HepG2 (cell line): ENCODE data around the gene ARL11. TPM values are rescaled to one million over a fixed set of nuclear protein-coding genes. Genes with fewer than 3 reads are reported as not detected.
A peak's percentile ranks its signal among the peaks of the same experiment; 100 is the strongest.

ENCODE experiments used
- ATAC-seq: fragments of 200-7000 bp; cut with Tn5 transposase; 3 replicates; pipeline ENCODE4 v1.9.1; 2020; ENCODE audit warnings: mild to moderate bottlenecking, moderate library complexity
- BruUV-seq: library from RNA; stranded (reverse); fragments of 400-500 nt; replicated peaks from 2 replicates; lab custom pipeline; 2021; lab: Mats Ljungman, UMichigan
- CTCF ChIA-PET: fragments of 300-600 bp; formaldehyde crosslinking; extraction: SDS; loops from one replicate; lab custom pipeline; 2021; ENCODE audit warnings: low total read pairs, inconsistent platforms, low intra/inter-chr PET ratio; lab: Yijun Ruan, JAX
- POLR2A ChIA-PET: fragments of 350-600 bp; sonication (Branson Sonifier 250); formaldehyde crosslinking; loops from one replicate; lab custom pipeline; 2020; ENCODE audit warnings: antibody characterized with exemption, inconsistent platforms; lab: Yijun Ruan, JAX
- DNase-seq: peaks from one replicate; pipeline ENCODE4 v3.0.0-alpha.2; 2015; ENCODE audit warnings: low spot score
- FAIRE-seq: peaks from 3 replicates; lab custom pipeline; 2011; peaks lifted over from hg19 to GRCh38; lab: Jason Lieb, UNC
- H2AFZ ChIP-seq: one replicate; pipeline ENCODE4 v1.6.1; 2011; ENCODE audit warnings: low read length, inconsistent platforms
- H3K27ac ChIP-seq: fragments of 300-600 bp; 3 replicates; pipeline ENCODE4 v1.8.0; 2011; ENCODE audit warnings: mixed run types, mild to moderate bottlenecking, mixed read lengths, low read length, inconsistent platforms; ENCODE audit not compliant: insufficient read depth; ENCODE audit errors: extremely low read length
- H3K27me3 ChIP-seq, 2 experiments: fragments of 200-600 bp in 1 of 2; 2 replicates in 1 of 2; 3 replicates in 1 of 2; pipeline versions ENCODE4 v1.6.0 to v1.8.0; 2011; ENCODE audit warnings: low read length in 2 of 2, mild to moderate bottlenecking in 2 of 2, moderate library complexity in 2 of 2, inconsistent platforms in 1 of 2; ENCODE audit not compliant: insufficient read depth in 2 of 2, control insufficient read depth in 1 of 2
- H3K36me3 ChIP-seq, 2 experiments: fragments of 200-600 bp in 1 of 2; replicated peaks in 1 of 2; 2 replicates in 1 of 2; 3 replicates in 1 of 2; pipeline versions ENCODE4 v1.5.1 to v1.8.0; 2011; ENCODE audit warnings: low read length in 2 of 2, inconsistent platforms in 1 of 2; ENCODE audit not compliant: insufficient read depth in 2 of 2, control insufficient read depth in 1 of 2
- H3K4me1 ChIP-seq: 2 replicates; pipeline ENCODE4 v1.5.1; 2012; ENCODE audit warnings: low read length, inconsistent platforms; ENCODE audit not compliant: insufficient read depth
- H3K4me2 ChIP-seq: 2 replicates; pipeline ENCODE4 v1.6.0; 2011; ENCODE audit warnings: low read depth, low read length, inconsistent platforms
- H3K4me3 ChIP-seq, 3 experiments: fragments of 200-600 bp in 1 of 3; sonication (generic), shearing (Covaris generic) in 1 of 3; replicated peaks in 1 of 3; 2 replicates each; pipeline ENCODE4 v1.5.1; 2011 to 2016; ENCODE audit warnings: low read length in 3 of 3, inconsistent platforms in 2 of 3, low read depth in 2 of 3, mild to moderate bottlenecking in 2 of 3, control low read depth in 1 of 3, mixed read lengths in 1 of 3; ENCODE audit not compliant: insufficient read depth in 1 of 3
- H3K79me2 ChIP-seq: one replicate; pipeline ENCODE4 v1.6.1; 2011; ENCODE audit warnings: low read length, inconsistent platforms; ENCODE audit not compliant: insufficient read depth
- H3K9ac ChIP-seq: 2 replicates; pipeline ENCODE4 v1.6.0; 2011; ENCODE audit warnings: mild to moderate bottlenecking, low read depth, low read length, inconsistent platforms; ENCODE audit not compliant: insufficient read depth
- H3K9me3 ChIP-seq: 2 replicates; pipeline ENCODE4 v1.5.1; 2012; ENCODE audit warnings: mild to moderate bottlenecking, low read length
- H4K20me1 ChIP-seq: 2 replicates; pipeline ENCODE4 v1.6.0; 2011; ENCODE audit warnings: inconsistent platforms, mild to moderate bottlenecking, low read length, moderate library complexity; ENCODE audit not compliant: insufficient read depth
- ADNP ChIP-seq: sonication (generic); formaldehyde crosslinking; IDR thresholded peaks from 2 replicates; pipeline ENCODE4 v1.4.0; 2020; ENCODE audit warnings: missing genetic modification reagents
- CBX2 ChIP-seq, 2 experiments: fragments of 200-600 bp in 1 of 2; sonication (generic); formaldehyde crosslinking in 1 of 2; IDR thresholded peaks; 2 replicates each; pipeline versions ENCODE4 v1.7.0 to v1.8.1; 2018 to 2022; ENCODE audit warnings: low read depth in 2 of 2, low read length in 1 of 2, mild to moderate bottlenecking in 1 of 2, missing genetic modification reagents in 1 of 2
- KAT2B ChIP-seq: fragments of 150-350 bp; IDR thresholded peaks from 2 replicates; pipeline ENCODE4 v1.6.1; 2014; ENCODE audit warnings: low read depth, low read length, borderline replicate concordance
- LBX2 ChIP-seq: sonication (generic); formaldehyde crosslinking; IDR thresholded peaks from 2 replicates; pipeline ENCODE4 v1.5.0; 2020; ENCODE audit warnings: missing genetic modification reagents, mild to moderate bottlenecking, borderline replicate concordance
- MTA1 ChIP-seq: sonication (generic); formaldehyde crosslinking; IDR thresholded peaks from 2 replicates; pipeline ENCODE4 v1.4.0; 2020; ENCODE audit warnings: missing genetic modification reagents, mild to moderate bottlenecking, borderline replicate concordance
- POLR2G ChIP-seq: fragments of 200-400 bp; formaldehyde crosslinking; IDR thresholded peaks from 2 replicates; pipeline ENCODE4 v1.6.1; 2018; ENCODE audit warnings: mild to moderate bottlenecking, low read depth, low read length, moderate library complexity
- PPARG ChIP-seq: conservative IDR thresholded peaks from 2 replicates; pipeline ENCODE4 v1.6.1; 2016; ENCODE audit warnings: missing biosample characterization, missing genetic modification reagents
- RXRA ChIP-seq: sonication (generic); formaldehyde crosslinking; IDR thresholded peaks from 2 replicates; pipeline ENCODE4 v1.5.1; 2020; ENCODE audit warnings: missing genetic modification reagents
- SP2 ChIP-seq: sonication (generic); formaldehyde crosslinking; IDR thresholded peaks from 2 replicates; pipeline ENCODE4 v1.5.1; 2020; ENCODE audit warnings: mild to moderate bottlenecking, missing genetic modification reagents
- ZFP1 ChIP-seq: IDR thresholded peaks from 2 replicates; pipeline ENCODE4 v1.6.1; 2016
- ZNF121 ChIP-seq: sonication (generic); formaldehyde crosslinking; IDR thresholded peaks from 2 replicates; pipeline ENCODE4 v1.5.0; 2020; ENCODE audit warnings: mild to moderate bottlenecking, missing genetic modification reagents
- ZNF235 ChIP-seq: sonication (generic); formaldehyde crosslinking; IDR thresholded peaks from 2 replicates; pipeline ENCODE4 v1.8.1; 2023; ENCODE audit warnings: mild to moderate bottlenecking, missing genetic modification reagents, borderline replicate concordance
- ZNF276 ChIP-seq: sonication (generic); formaldehyde crosslinking; IDR thresholded peaks from 2 replicates; pipeline ENCODE4 v1.4.0; 2020; ENCODE audit warnings: mild to moderate bottlenecking, low read depth, missing genetic modification reagents
- ZNF282 ChIP-seq: fragments of 450-650 bp; IDR thresholded peaks from 2 replicates; pipeline ENCODE4 v1.6.1; 2018; ENCODE audit not compliant: partially characterized antibody
- ZNF557 ChIP-seq: sonication (generic); formaldehyde crosslinking; IDR thresholded peaks from 2 replicates; pipeline ENCODE4 v1.4.0; 2020; ENCODE audit warnings: missing genetic modification reagents
- WGBS: methylation state at CpG from one replicate; pipeline ENCODE4 v1.1.6; 2017; ENCODE audit warnings: low lambda C conversion rate; 5-methylcytosine and 5-hydroxymethylcytosine counted together
- in situ Hi-C: cut with HindIII; loops from 2 replicates; pipeline ENCODE4 v1.10.0; 2017; ENCODE audit warnings: low pct_unique_long_range_greater_than_20kb; ENCODE audit not compliant: extremely low pct_ligation_motif_present
- intact Hi-C: fragments of 100-400 bp; cut with micrococcal nuclease; formaldehyde crosslinking; loops from one replicate; pipeline ENCODE4 v1.10.0; 2022; ENCODE audit not compliant: unreplicated experiment
- polyA plus RNA-seq, 8 experiments: library from polyadenylated mRNA; depleted of rRNA in 3 of 8; stranded (reverse) in 7 of 8; unstranded in 1 of 8; fragments of >200 nt; fragmentation: Illumina TruSeq in 4 of 8; extraction: Trizol in 4 of 8; gene quantifications; 2 replicates each; pipeline versions ENCODE4 v1.2.1 to v1.2.3, GENCODE V29; 2011 to 2016; ENCODE audit warnings: low read depth in 4 of 8, missing spikeins in 1 of 8, mixed read lengths in 1 of 8; ENCODE audit not compliant: insufficient read depth in 1 of 8
- total RNA-seq, 5 experiments: library from RNA; depleted of rRNA; stranded (reverse); fragments of >200 nt; fragmentation: Illumina TruSeq; extraction: Trizol; gene quantifications; 2 replicates each; pipeline ENCODE4 v1.2.3, GENCODE V29; 2016; ENCODE audit warnings: low read depth in 1 of 5

ARL11 gene
- total and polyA plus RNA-seq, 2 of the 13 experiments (the other 11 are each of a cell fraction or from before 2014, with no cell fraction given), result 0.04 to 0.22 TPM

GRCh38 chr13:49622174-49622946, 5.9 kb upstream of the ARL11 start:
- POLR2A ChIA-PET, result no interaction called here
- intact Hi-C loops (no loop called here), in situ Hi-C loops (no loop called here)
- Histone ChIP-seq H3K36me3 (no peaks in the 10 kb centered on the region), H3K27ac (no peak overlapping the region), H3K4me3 (no peak overlapping the region), H3K9me3 (no peaks in the 10 kb centered on the region)
- no peak for ATAC-seq
- no peak for FAIRE-seq
- no TSS peak for BruUV-seq
- DNase-seq, result peak; percentile 48
- CTCF ChIA-PET, result no interaction called here
- TF ChIP-seq ZNF121 (CRISPR knock-in tag), result peak; percentile 86
- TF ChIP-seq PPARG (CRISPR knock-in tag), result peak; percentile 59; the same call in 1 of the 2 replicates
- no peak for TF ChIP-seq ZNF557 (CRISPR knock-in tag)
- 0 out of 2 replicates have a peak, but pooled peaks have one; percentile 21 for TF ChIP-seq ADNP (CRISPR knock-in tag)
- TF ChIP-seq, all 625 proteins: peak for 3
- 31% methylated on average over 11 of the region's 11 CpGs for WGBS
- H4K20me1 ChIP-seq, result no peaks in the 10 kb centered on the region
- H3K4me1 ChIP-seq, result peaks cover 50% of the 10 kb centered on the region
- no peaks in the 10 kb centered on the region for H3K27me3 ChIP-seq
- H3K4me2 ChIP-seq, result peak overlapping the region; percentile 43
- no peak overlapping the region for H2AFZ ChIP-seq
- H3K79me2 ChIP-seq, result no peaks in the 10 kb centered on the region
- H3K9ac ChIP-seq, result no peak overlapping the region

GRCh38 chr13:49624229-49624628, 4.1 kb upstream of the ARL11 start:
- intact Hi-C loops, result no loop called here
- no TSS peak for BruUV-seq
- no peak overlapping the region for H3K4me2 ChIP-seq
- no peak overlapping the region for H3K9ac ChIP-seq
- peaks cover 67% of the 10 kb centered on the region for H3K4me1 ChIP-seq
- no peaks in the 10 kb centered on the region for H3K79me2 ChIP-seq
- H3K9me3 ChIP-seq, result no peaks in the 10 kb centered on the region
- no peaks in the 10 kb centered on the region for H4K20me1 ChIP-seq
- no peaks in the 10 kb centered on the region for H3K27me3 ChIP-seq
- no peak for FAIRE-seq
- H2AFZ ChIP-seq, result no peak overlapping the region
- ChIA-PET CTCF (no interaction called here), POLR2A (no interaction called here)
- no peak for ATAC-seq
- no peak for DNase-seq
- no peak overlapping the region for H3K27ac ChIP-seq
- H3K4me3 ChIP-seq, result no peak overlapping the region
- WGBS, result 86% methylated on average over 6 of the region's 6 CpGs
- no peaks in the 10 kb centered on the region for H3K36me3 ChIP-seq
- in situ Hi-C loops, result no loop called here
- TF ChIP-seq ZNF276 (no peak), KAT2B (no peak), MTA1 (CRISPR knock-in tag) (no peak), POLR2G (no peak), CBX2 (IDR thresholded peaks at IDR 0.05; ENCODE audit: low read depth, low read length) (no peak), CBX2 (CRISPR knock-in tag; IDR thresholded peaks at IDR 0.05; ENCODE audit: low read depth) (no peak), ZNF282 (no peak), LBX2 (CRISPR knock-in tag) (no peak), SP2 (no peak), ZFP1 (no peak), RXRA (no peak), ZNF235 (CRISPR knock-in tag) (no peak)
